Uterus (tissue), 2 donors: ENCODE measurements around the gene FGF11.

Experiments used
- CTCF ChIP-seq, 4 experiments: fragments of 200-600 bp in 2 of 4; fragments of 450-650 bp in 2 of 4; sonication (generic) in 2 of 4; IDR thresholded peaks; one replicate each; pipeline ENCODE4 v1.5.1; 2016 to 2019; ENCODE audit warnings: antibody characterized with exemption in 4 of 4, mild to moderate bottlenecking in 2 of 4, moderate library complexity in 1 of 4
- POLR2A ChIP-seq, 2 donors: fragments of 450-650 bp; IDR thresholded peaks; one replicate each; pipeline ENCODE4 v1.6.1; 2016; ENCODE audit warnings: antibody characterized with exemption in 2 of 2, mild to moderate bottlenecking in 1 of 2, moderate library complexity in 1 of 2

GRCh38 chr17:7415784-7416183, 23.5 kb upstream of the FGF11 start:
- TF ChIP-seq CTCF (IDR thresholded peaks at IDR 0.05) = no peak
- TF ChIP-seq POLR2A (IDR thresholded peaks at IDR 0.05) = no peak
